Epithelial cell of proximal tubule (primary cell): Measurements from ENCODE around the gene HLCS. TPM values are rescaled to one million over a fixed set of nuclear protein-coding genes. Genes with fewer than 3 reads are reported as not detected.

ENCODE experiments used
- DNase-seq: peaks from one replicate; pipeline ENCODE4 v3.0.0-alpha.2; 2011; ENCODE audit warnings: low read depth
- H3K4me3 ChIP-seq: 2 replicates; pipeline ENCODE4 v1.5.1; 2011; ENCODE audit warnings: low read depth, mild to moderate bottlenecking, low read length
- CTCF ChIP-seq: conservative IDR thresholded peaks from 2 replicates; pipeline ENCODE4 v1.5.1; 2012; ENCODE audit warnings: low read depth, mild to moderate bottlenecking, low read length
- total RNA-seq: library from RNA; depleted of rRNA; stranded (reverse); fragments of >200 nt; gene quantifications from 2 replicates; pipeline ENCODE4 v1.2.3, GENCODE V29; 2015

The HLCS gene
- total RNA-seq, 1 donor from 2014 or later = 21.0 TPM

- peak overlapping the region; percentile 55 for H3K4me3 ChIP-seq
- no peak for TF ChIP-seq CTCF
- no peak for DNase-seq
Observed at GRCh38 chr21:36709030-36709867, 257.2 kb downstream of the HLCS start.

- TF ChIP-seq CTCF = no peak
- H3K4me3 ChIP-seq = peak overlapping the region; percentile 55
- no peak for DNase-seq
Observed at GRCh38 chr21:36708286-36709029, 258.0 kb downstream of the HLCS start.

- no peak for DNase-seq
- peak overlapping the region; percentile 55 for H3K4me3 ChIP-seq
- TF ChIP-seq CTCF = no peak
Observed at GRCh38 chr21:36707763-36708285, 258.6 kb downstream of the HLCS start.

GRCh38 chr21:36706951-36707762, 259.3 kb downstream of the HLCS start:
- H3K4me3 ChIP-seq = peak overlapping the region; percentile 55
- DNase-seq = no peak
- TF ChIP-seq CTCF = peak; percentile 18

- peak overlapping the region; percentile 55 for H3K4me3 ChIP-seq
- no peak for TF ChIP-seq CTCF
- DNase-seq = no peak
Observed at GRCh38 chr21:36706482-36706852, 260.0 kb downstream of the HLCS start.

GRCh38 chr21:36705679-36706481, 260.6 kb downstream of the HLCS start:
- peak overlapping the region; percentile 55 for H3K4me3 ChIP-seq
- peak; percentile 37 for TF ChIP-seq CTCF
- DNase-seq = no peak
